Hematopoietic multipotent progenitor cell treated with erythropoietin and hydrocortisone succinate and interleukin-3 and kit ligand, for 17 days (in vitro differentiated cells): ENCODE measurements around the gene RASA1.

Source experiments
- DNase-seq: peaks from one replicate; pipeline ENCODE4 v3.0.0-alpha.2; 2015; ENCODE audit warnings: low spot score

RASA1 gene

GRCh38 chr5:87403899-87404298 is 136.2 kb downstream of the RASA1 start:
- DNase-seq, result no peak

GRCh38 chr5:87404359-87404758 is 136.7 kb downstream of the RASA1 start:
- no peak for DNase-seq

- DNase-seq, result no peak
Measured at GRCh38 chr5:87405472-87406155, 137.9 kb downstream of the RASA1 start.

- DNase-seq, result no peak
Measured at GRCh38 chr5:87408204-87408603, 140.5 kb downstream of the RASA1 start.

GRCh38 chr5:87410931-87411330 is 143.2 kb downstream of the RASA1 start:
- DNase-seq, result no peak

- DNase-seq, result no peak
Measured at GRCh38 chr5:87411586-87411972, 143.9 kb downstream of the RASA1 start.

- DNase-seq, result peak; percentile 68
Measured at GRCh38 chr5:87411973-87412629, 144.4 kb downstream of the RASA1 start.

- peak; percentile 98 for DNase-seq
Measured at GRCh38 chr5:87412630-87413342, 145.1 kb downstream of the RASA1 start, which contains the start of gene CCNH. Gene CCNH, minus strand, starts transcription at chr5:87412930. Its CDS starts 136 bp downstream, at chr5:87412794.

GRCh38 chr5:87413343-87413645 is 145.6 kb downstream of the RASA1 start:
- DNase-seq, result no peak

- DNase-seq, result no peak
Measured at GRCh38 chr5:87418506-87418905, 150.8 kb downstream of the RASA1 start.

- DNase-seq, result no peak
Measured at GRCh38 chr5:87421307-87421706, 153.6 kb downstream of the RASA1 start.

GRCh38 chr5:87423755-87424154 is 156.1 kb downstream of the RASA1 start:
- no peak for DNase-seq

GRCh38 chr5:87430863-87431457 is 163.3 kb downstream of the RASA1 start:
- no peak for DNase-seq

- DNase-seq, result no peak
Measured at GRCh38 chr5:87432460-87432859, 164.8 kb downstream of the RASA1 start.

GRCh38 chr5:87433945-87434344 is 166.3 kb downstream of the RASA1 start:
- no peak for DNase-seq

GRCh38 chr5:87434461-87434860 is 166.8 kb downstream of the RASA1 start:
- no peak for DNase-seq

GRCh38 chr5:87435144-87435694 is 167.5 kb downstream of the RASA1 start:
- DNase-seq, result no peak

- no peak for DNase-seq
Measured at GRCh38 chr5:87437724-87438123, 170.0 kb downstream of the RASA1 start.

- DNase-seq, result no peak
Measured at GRCh38 chr5:87438231-87438630, 170.5 kb downstream of the RASA1 start.
